ENCODE measurements around the gene KCNN1. TPM values are rescaled to one million over a fixed set of nuclear protein-coding genes. Genes with fewer than 3 reads are reported as not detected.

KCNN1 gene
- total and polyA plus RNA-seq, 2 of the 4 experiments (the other 2 are of a cell fraction): 0.09 TPM; not detected in 1

DNA sequence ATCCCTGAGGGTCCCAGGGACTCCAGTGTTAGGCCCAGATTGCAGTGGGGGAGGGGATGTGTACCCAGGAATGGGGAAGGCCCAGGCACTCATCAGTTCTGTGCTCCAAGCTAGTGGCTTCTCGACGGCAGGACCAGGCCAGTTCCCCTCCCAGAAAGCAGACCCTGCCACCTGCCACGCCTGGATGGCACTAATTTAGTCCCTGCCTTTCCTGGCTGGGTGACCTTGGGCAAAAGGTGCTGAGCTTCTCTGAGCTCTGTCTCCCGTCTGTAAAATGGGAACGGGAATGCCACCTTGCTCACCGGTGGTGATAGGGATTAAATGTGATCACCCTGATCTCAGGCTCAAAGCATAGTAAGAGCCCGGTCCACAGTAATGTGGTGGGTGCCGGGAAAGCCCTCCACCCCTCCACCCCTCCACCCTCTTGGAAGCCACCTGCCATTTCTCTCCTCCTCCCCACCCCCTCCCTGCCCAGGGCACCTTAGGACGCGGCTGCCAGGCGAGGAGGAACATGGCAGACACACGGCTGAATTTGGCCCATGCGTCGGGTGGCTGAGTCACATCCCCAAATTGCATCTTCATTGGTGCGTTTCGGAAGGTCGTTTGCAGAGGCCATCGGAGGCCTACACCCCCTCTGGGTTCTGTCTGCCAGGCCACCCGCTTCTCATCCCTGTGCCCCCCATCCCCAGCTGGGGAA, 2.3 kb downstream of the KCNN1 start:
- in situ Hi-C loops (cut with MboI; ENCODE audit: low sequenced_read_pairs): no loop called here
- DNase-seq (no peak), ATAC-seq (ENCODE audit: low read depth) (no peak)
- Histone ChIP-seq H3K4me2 (ENCODE audit: low read depth, low read length) (no peak overlapping the region), H3K36me3 (ENCODE audit: control insufficient read depth, insufficient read depth, low read length) (no peaks in the 10 kb centered on the region), H4K20me1 (ENCODE audit: insufficient read depth, low read length) (no peaks in the 10 kb centered on the region), H3K27ac (ENCODE audit: insufficient read depth, low read length) (no peak overlapping the region), H4K91ac (ENCODE audit: insufficient read depth, low read depth, low read length) (no peak overlapping the region), H2BK120ac (ENCODE audit: low read depth, low read length) (no peak overlapping the region), H3K79me1 (ENCODE audit: low read depth in 1 of 2, low read length in 2 of 2) (no peaks in the 10 kb centered on the region), H3K9me1 (ENCODE audit: insufficient read depth, low read length) (no peaks in the 10 kb centered on the region), H2BK15ac (ENCODE audit: low read depth, low read length) (no peak overlapping the region), H3K4me3 (ENCODE audit: insufficient read depth, low read depth, low read length) (no peak overlapping the region), H3K14ac (replicated peaks; ENCODE audit: low read depth, low read length) (no peak overlapping the region), H4K8ac (ENCODE audit: low read depth in 2 of 2, low read length in 2 of 2) (no peak overlapping the region), H3K4me1 (ENCODE audit: control insufficient read depth, insufficient read depth, low read length) (no peaks in the 10 kb centered on the region), H3K56ac (ENCODE audit: extremely low read depth, insufficient read depth, low read length) (no peak overlapping the region), H3K18ac (ENCODE audit: low read depth, low read length) (no peak overlapping the region), H2BK5ac (ENCODE audit: low read depth, low read length, poor library complexity, severe bottlenecking) (no peak overlapping the region), H3K9ac (ENCODE audit: low read depth, low read length) (no peak overlapping the region), H2AK5ac (ENCODE audit: low read depth, low read length) (no peak overlapping the region), H4K5ac (ENCODE audit: low read depth, low read length) (no peak overlapping the region), H3K27me3 (ENCODE audit: control insufficient read depth, insufficient read depth, low read length) (peaks cover 60% of the 10 kb centered on the region), H2AK9ac (replicated peaks; ENCODE audit: low read depth, low read length, poor library complexity) (no peak overlapping the region), H2BK20ac (ENCODE audit: low read depth, low read length) (no peak overlapping the region), H3K23ac (ENCODE audit: low read depth, low read length) (no peak overlapping the region), H3K9me3 (ENCODE audit: control insufficient read depth, insufficient read depth, low read length) (peaks cover 3% of the 10 kb centered on the region; the same call in 1 of the 2 replicates), H3K4ac (ENCODE audit: low read depth, low read length) (no peak overlapping the region), H2AFZ (replicated peaks; ENCODE audit: low read length, poor library complexity) (no peak overlapping the region)
- ChIA-PET POLR2A (ENCODE audit: unreplicated experiment) (no interaction called here), CTCF (no interaction called here)
- dilution Hi-C loops (cut with HindIII; ENCODE audit: low sequenced_read_pairs, unreplicated experiment): no loop called here
- intact Hi-C loops (cut with micrococcal nuclease): no loop called here
- no TSS peak for BruUV-seq (replicated peaks)
- TF ChIP-seq NFE2L2 (IDR thresholded peaks at IDR 0.05; ENCODE audit: low read depth, low read length): no peak
- no peak for TF ChIP-seq MAFK (IDR thresholded peaks at IDR 0.05; ENCODE audit: low read depth, low read length)
- TF ChIP-seq, protein P1, sequence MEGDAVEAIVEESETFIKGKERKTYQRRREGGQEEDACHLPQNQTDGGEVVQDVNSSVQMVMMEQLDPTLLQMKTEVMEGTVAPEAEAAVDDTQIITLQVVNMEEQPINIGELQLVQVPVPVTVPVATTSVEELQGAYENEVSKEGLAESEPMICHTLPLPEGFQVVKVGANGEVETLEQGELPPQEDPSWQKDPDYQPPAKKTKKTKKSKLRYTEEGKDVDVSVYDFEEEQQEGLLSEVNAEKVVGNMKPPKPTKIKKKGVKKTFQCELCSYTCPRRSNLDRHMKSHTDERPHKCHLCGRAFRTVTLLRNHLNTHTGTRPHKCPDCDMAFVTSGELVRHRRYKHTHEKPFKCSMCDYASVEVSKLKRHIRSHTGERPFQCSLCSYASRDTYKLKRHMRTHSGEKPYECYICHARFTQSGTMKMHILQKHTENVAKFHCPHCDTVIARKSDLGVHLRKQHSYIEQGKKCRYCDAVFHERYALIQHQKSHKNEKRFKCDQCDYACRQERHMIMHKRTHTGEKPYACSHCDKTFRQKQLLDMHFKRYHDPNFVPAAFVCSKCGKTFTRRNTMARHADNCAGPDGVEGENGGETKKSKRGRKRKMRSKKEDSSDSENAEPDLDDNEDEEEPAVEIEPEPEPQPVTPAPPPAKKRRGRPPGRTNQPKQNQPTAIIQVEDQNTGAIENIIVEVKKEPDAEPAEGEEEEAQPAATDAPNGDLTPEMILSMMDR (conservative IDR thresholded peaks at IDR 0.05; ENCODE audit: low read depth, low read length): no peak
- TF ChIP-seq RFX5 (IDR thresholded peaks at IDR 0.05; ENCODE audit: low read depth, low read length): no peak
- TF ChIP-seq, protein P2, sequence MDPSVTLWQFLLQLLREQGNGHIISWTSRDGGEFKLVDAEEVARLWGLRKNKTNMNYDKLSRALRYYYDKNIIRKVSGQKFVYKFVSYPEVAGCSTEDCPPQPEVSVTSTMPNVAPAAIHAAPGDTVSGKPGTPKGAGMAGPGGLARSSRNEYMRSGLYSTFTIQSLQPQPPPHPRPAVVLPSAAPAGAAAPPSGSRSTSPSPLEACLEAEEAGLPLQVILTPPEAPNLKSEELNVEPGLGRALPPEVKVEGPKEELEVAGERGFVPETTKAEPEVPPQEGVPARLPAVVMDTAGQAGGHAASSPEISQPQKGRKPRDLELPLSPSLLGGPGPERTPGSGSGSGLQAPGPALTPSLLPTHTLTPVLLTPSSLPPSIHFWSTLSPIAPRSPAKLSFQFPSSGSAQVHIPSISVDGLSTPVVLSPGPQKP (IDR thresholded peaks at IDR 0.05; ENCODE audit: borderline replicate concordance, low read depth, low read length): no peak
- TF ChIP-seq SMC3 (IDR thresholded peaks at IDR 0.05; ENCODE audit: low read depth, low read length): no peak
- no peak for TF ChIP-seq MXI1 (IDR thresholded peaks at IDR 0.05; ENCODE audit: borderline replicate concordance, low read depth, low read length)
- TF ChIP-seq CEBPB (IDR thresholded peaks at IDR 0.05; ENCODE audit: low read depth, low read length): no peak
- no peak for TF ChIP-seq RAD21 (IDR thresholded peaks at IDR 0.05; ENCODE audit: low read length)
- TF ChIP-seq, protein P3, sequence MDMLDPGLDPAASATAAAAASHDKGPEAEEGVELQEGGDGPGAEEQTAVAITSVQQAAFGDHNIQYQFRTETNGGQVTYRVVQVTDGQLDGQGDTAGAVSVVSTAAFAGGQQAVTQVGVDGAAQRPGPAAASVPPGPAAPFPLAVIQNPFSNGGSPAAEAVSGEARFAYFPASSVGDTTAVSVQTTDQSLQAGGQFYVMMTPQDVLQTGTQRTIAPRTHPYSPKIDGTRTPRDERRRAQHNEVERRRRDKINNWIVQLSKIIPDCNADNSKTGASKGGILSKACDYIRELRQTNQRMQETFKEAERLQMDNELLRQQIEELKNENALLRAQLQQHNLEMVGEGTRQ (IDR thresholded peaks at IDR 0.05; ENCODE audit: low read depth, low read length): no peak
- no peak for TF ChIP-seq MAZ (IDR thresholded peaks at IDR 0.05; ENCODE audit: borderline replicate concordance, low read depth, low read length)
- no peak for TF ChIP-seq FOS (IDR thresholded peaks at IDR 0.05; ENCODE audit: low read depth, low read length)
- 84% methylated on average over 6 of the region's 19 CpGs; no CpG with 5 or more reads in 1 of the 2 experiments for WGBS, 2 experiments (ENCODE audit: extremely low coverage in 2 of 2, insufficient read length in 1 of 2)

All from IMR-90 (cell line).